ENCODE data around the gene TANC1. TPM values are rescaled to one million over a fixed set of nuclear protein-coding genes. Genes with fewer than 3 reads are reported as not detected.

Gene TANC1
- total and polyA plus RNA-seq, 7 experiments from 2014 or later, result 0.13 to 0.39 (median 0.22) TPM; not detected in 1

DNA sequence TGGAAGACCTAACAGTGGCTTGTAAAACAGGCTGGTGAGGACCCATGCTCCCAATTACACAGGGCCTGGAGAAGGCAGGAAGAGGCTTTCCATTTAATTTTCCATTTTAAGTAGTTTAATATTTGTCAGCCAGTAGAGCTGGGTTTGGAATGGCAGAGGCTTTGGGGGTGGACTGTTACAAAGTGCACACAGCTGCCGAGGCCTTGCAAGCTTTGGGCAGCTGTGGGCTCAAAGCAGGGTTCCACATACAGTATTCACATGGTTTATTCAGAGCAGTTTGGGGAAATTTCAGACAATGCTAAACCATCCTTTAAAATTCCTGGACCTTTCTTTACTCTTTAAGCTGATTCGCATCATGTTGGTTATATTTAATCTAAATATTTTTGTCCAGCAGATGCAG, 185.5 kb downstream of the TANC1 start:
- CTCF ChIA-PET, result no interaction called here
- no peak overlapping the region for H3K4me3 ChIP-seq (ENCODE audit: low read length)
- intact Hi-C loops (cut with micrococcal nuclease), result loop anchor here in 1 of 2 donors (10.0 kb wide), 1 partner anchor 771 kb away; no protein-coding TSS in a partner anchor
- no peaks in the 10 kb centered on the region for H3K27me3 ChIP-seq (ENCODE audit: control insufficient read depth in 2 of 2, insufficient read depth in 2 of 2, low read length in 2 of 2)
- no peaks in the 10 kb centered on the region for H3K36me3 ChIP-seq (ENCODE audit: control insufficient read depth in 2 of 3, insufficient read depth in 3 of 3, low read length in 3 of 3)
- H3K4me3 Mint-ChIP-seq, result peak overlapping the region in 6 of 10 donors; percentile 0 to 66 (median 52)
- DNase-seq (no peak), ATAC-seq (no peak)
- POLR2A ChIA-PET, result interaction anchor here (0.7 kb wide), 1 partner anchor 655 kb away, joined by 4 read pairs; no protein-coding TSS in a partner anchor
- no peak overlapping the region for H3K27ac ChIP-seq (ENCODE audit: low read depth, low read length)
- H3K9me3 ChIP-seq (ENCODE audit: control insufficient read depth in 2 of 3, low read length in 3 of 3), result no peaks in the 10 kb centered on the region
- peaks cover 15 to 59% (median 30%) of the 10 kb centered on the region in 7 donors for H3K4me1 Mint-ChIP-seq
- peaks cover 0 to 5% (median 0%) of the 10 kb centered on the region in 5 donors for H3K27me3 Mint-ChIP-seq
- no peaks in the 10 kb centered on the region for H3K9me3 Mint-ChIP-seq
- H3K4me1 ChIP-seq (ENCODE audit: control insufficient read depth in 2 of 2, insufficient read depth in 2 of 2, low read length in 2 of 2), result peaks cover 0 to 24% of the 10 kb centered on the region in 2 donors
- H3K27ac Mint-ChIP-seq, result peak overlapping the region in 3 of 9 donors; percentile 1 to 43 (median 7)
- no peaks in the 10 kb centered on the region for H3K36me3 Mint-ChIP-seq

DNA sequence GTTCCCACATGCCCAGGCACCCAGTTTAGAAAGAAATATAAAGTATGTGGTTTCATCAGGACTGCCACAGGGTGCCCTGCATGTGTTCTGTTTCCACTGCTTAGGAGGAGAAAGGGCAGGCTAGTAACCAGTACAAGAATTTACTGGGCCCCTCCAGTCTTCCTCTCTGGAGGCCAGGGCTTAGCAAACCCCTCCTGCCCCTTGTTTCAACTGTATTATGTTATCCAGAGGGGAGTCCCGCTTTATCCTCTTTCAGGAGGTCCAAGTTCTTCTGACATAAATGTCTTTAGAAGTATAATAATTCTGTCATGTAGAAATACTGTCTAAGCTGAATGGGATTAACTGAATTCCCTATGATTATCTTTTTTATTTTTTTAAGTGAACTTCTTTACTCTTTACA, 185.9 kb downstream of the TANC1 start:
- H3K36me3 ChIP-seq (ENCODE audit: control insufficient read depth in 2 of 3, insufficient read depth in 3 of 3, low read length in 3 of 3), result no peaks in the 10 kb centered on the region
- no peaks in the 10 kb centered on the region for H3K9me3 ChIP-seq (ENCODE audit: control insufficient read depth in 2 of 3, low read length in 3 of 3)
- no peak overlapping the region for H3K27ac Mint-ChIP-seq
- peaks cover 0 to 5% (median 0%) of the 10 kb centered on the region in 5 donors for H3K27me3 Mint-ChIP-seq
- H3K4me3 Mint-ChIP-seq, result no peak overlapping the region
- no peak for ATAC-seq
- H3K9me3 Mint-ChIP-seq, result no peaks in the 10 kb centered on the region
- ChIA-PET POLR2A (no interaction called here), CTCF (no interaction called here)
- DNase-seq, result no peak
- H3K4me3 ChIP-seq (ENCODE audit: low read length), result no peak overlapping the region
- intact Hi-C loops (cut with micrococcal nuclease), result loop anchor here in 1 of 2 donors (10.0 kb wide), 1 partner anchor 770 kb away; no protein-coding TSS in a partner anchor
- H3K36me3 Mint-ChIP-seq, result no peaks in the 10 kb centered on the region
- peaks cover 15 to 60% (median 31%) of the 10 kb centered on the region in 7 donors for H3K4me1 Mint-ChIP-seq
- no peaks in the 10 kb centered on the region for H3K27me3 ChIP-seq (ENCODE audit: control insufficient read depth in 2 of 2, insufficient read depth in 2 of 2, low read length in 2 of 2)
- peaks cover 0 to 24% of the 10 kb centered on the region in 2 donors for H3K4me1 ChIP-seq (ENCODE audit: control insufficient read depth in 2 of 2, insufficient read depth in 2 of 2, low read length in 2 of 2)
- no peak overlapping the region for H3K27ac ChIP-seq (ENCODE audit: low read depth, low read length)

DNA sequence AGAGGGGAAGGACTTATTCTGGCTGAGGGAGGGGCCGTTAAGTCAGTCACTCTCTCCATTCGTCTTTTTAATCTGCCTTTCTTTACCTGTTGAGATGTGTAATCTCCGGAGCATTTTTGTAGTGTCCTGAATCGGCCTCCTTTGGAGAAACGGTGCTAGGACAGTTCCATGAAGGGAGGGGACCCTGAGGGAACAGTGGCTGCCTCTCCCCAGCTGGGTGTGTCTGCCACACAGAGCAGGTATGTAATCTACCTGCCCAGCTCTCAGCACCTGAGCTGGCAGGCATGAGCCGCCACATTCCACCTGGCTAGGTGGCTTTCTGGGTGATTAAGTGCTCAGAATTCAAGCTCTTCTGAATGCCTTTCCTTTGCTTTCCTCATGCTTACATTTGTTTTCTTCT, 186.9 kb downstream of the TANC1 start:
- no peak overlapping the region for H3K4me3 Mint-ChIP-seq
- ChIA-PET CTCF (no interaction called here), POLR2A (interaction anchor here (0.6 to 0.8 kb wide), 2 partner anchors 9 to 11 kb away, joined by 3 to 4 read pairs; no protein-coding TSS in a partner anchor)
- no peak for ATAC-seq
- no peaks in the 10 kb centered on the region for H3K36me3 ChIP-seq (ENCODE audit: control insufficient read depth in 2 of 3, insufficient read depth in 3 of 3, low read length in 3 of 3)
- no peak overlapping the region for H3K27ac Mint-ChIP-seq
- no peaks in the 10 kb centered on the region for H3K27me3 ChIP-seq (ENCODE audit: control insufficient read depth in 2 of 2, insufficient read depth in 2 of 2, low read length in 2 of 2)
- H3K9me3 ChIP-seq (ENCODE audit: control insufficient read depth in 2 of 3, low read length in 3 of 3), result no peaks in the 10 kb centered on the region
- intact Hi-C loops (cut with micrococcal nuclease), result loop anchor here in 1 of 2 donors (10.0 kb wide), 1 partner anchor 769 kb away; no protein-coding TSS in a partner anchor
- DNase-seq, result no peak
- H3K4me1 Mint-ChIP-seq, result peaks cover 15 to 64% (median 34%) of the 10 kb centered on the region in 7 donors
- peaks cover 0 to 16% of the 10 kb centered on the region in 2 donors for H3K4me1 ChIP-seq (ENCODE audit: control insufficient read depth in 2 of 2, insufficient read depth in 2 of 2, low read length in 2 of 2)
- no peak overlapping the region for H3K27ac ChIP-seq (ENCODE audit: low read depth, low read length)
- no peak overlapping the region for H3K4me3 ChIP-seq (ENCODE audit: low read length)
- no peaks in the 10 kb centered on the region for H3K9me3 Mint-ChIP-seq
- peaks cover 0 to 7% (median 0%) of the 10 kb centered on the region in 5 donors for H3K27me3 Mint-ChIP-seq
- H3K36me3 Mint-ChIP-seq, result no peaks in the 10 kb centered on the region

DNA sequence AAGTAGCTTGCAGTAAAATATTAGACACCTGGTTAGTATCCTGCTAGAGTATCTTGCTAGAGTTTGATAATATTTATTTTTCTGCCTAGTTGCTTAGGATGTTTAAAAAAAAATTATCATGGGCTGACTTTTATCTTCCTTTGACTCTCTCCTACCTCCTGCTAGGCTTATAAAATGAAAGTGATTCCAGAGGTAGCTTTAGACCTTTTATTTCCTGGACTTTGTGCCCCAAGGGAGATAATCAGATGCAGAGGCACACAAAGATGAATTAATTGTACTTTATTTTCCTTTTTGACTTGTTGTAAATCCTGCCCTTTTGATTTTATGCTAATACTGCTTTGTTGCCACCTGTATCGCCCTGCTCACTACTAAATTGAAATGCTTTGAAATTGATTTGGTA, 187.4 kb downstream of the TANC1 start:
- no peaks in the 10 kb centered on the region for H3K36me3 ChIP-seq (ENCODE audit: control insufficient read depth in 2 of 3, insufficient read depth in 3 of 3, low read length in 3 of 3)
- Mint-ChIP-seq H3K9me3 (no peaks in the 10 kb centered on the region), H3K27me3 (peaks cover 0 to 7% (median 0%) of the 10 kb centered on the region in 5 donors), H3K27ac (no peak overlapping the region), H3K4me1 (peaks cover 16 to 69% (median 37%) of the 10 kb centered on the region in 7 donors), H3K36me3 (no peaks in the 10 kb centered on the region), H3K4me3 (peak overlapping the region in 1 of 10 donors; percentile 26)
- no peak overlapping the region for H3K27ac ChIP-seq (ENCODE audit: low read depth, low read length)
- intact Hi-C loops (cut with micrococcal nuclease), result loop anchor here in 1 of 2 donors (10.0 kb wide), 1 partner anchor 769 kb away; no protein-coding TSS in a partner anchor
- POLR2A ChIA-PET, result interaction anchor here (0.6 to 0.8 kb wide), 2 partner anchors 8 to 10 kb away, joined by 3 to 4 read pairs; no protein-coding TSS in a partner anchor
- H3K4me3 ChIP-seq (ENCODE audit: low read length), result no peak overlapping the region
- no peaks in the 10 kb centered on the region for H3K27me3 ChIP-seq (ENCODE audit: control insufficient read depth in 2 of 2, insufficient read depth in 2 of 2, low read length in 2 of 2)
- DNase-seq (no peak), ATAC-seq (no peak)
- H3K4me1 ChIP-seq (ENCODE audit: control insufficient read depth in 2 of 2, insufficient read depth in 2 of 2, low read length in 2 of 2), result peaks cover 0 to 11% of the 10 kb centered on the region in 2 donors
- CTCF ChIA-PET, result no interaction called here
- no peaks in the 10 kb centered on the region for H3K9me3 ChIP-seq (ENCODE audit: control insufficient read depth in 2 of 3, low read length in 3 of 3)

DNA sequence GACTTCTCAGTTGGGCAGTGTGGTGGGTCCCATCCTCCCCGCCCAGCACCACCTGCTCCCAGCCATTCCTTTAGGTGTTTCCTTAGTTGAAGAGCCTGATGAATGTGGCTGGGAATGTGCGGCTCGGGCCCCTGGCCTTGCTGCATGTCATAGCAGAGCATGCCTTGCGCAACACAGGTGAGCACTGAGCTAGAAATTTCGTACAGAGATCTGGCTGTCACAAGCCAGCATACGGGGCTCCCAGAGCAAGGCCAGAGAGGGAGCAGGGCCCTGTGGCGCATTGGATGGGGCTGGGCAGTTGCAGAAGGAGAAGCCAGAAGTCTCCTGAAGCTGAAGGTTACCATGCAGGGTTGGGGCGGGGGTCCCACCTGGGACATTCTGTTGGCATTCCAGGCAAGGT, 188.4 kb downstream of the TANC1 start:
- peaks cover 20 to 78% (median 48%) of the 10 kb centered on the region in 7 donors for H3K4me1 Mint-ChIP-seq
- ATAC-seq, result no peak
- peaks cover 0 to 10% of the 10 kb centered on the region in 2 donors for H3K4me1 ChIP-seq (ENCODE audit: control insufficient read depth in 2 of 2, insufficient read depth in 2 of 2, low read length in 2 of 2)

DNA sequence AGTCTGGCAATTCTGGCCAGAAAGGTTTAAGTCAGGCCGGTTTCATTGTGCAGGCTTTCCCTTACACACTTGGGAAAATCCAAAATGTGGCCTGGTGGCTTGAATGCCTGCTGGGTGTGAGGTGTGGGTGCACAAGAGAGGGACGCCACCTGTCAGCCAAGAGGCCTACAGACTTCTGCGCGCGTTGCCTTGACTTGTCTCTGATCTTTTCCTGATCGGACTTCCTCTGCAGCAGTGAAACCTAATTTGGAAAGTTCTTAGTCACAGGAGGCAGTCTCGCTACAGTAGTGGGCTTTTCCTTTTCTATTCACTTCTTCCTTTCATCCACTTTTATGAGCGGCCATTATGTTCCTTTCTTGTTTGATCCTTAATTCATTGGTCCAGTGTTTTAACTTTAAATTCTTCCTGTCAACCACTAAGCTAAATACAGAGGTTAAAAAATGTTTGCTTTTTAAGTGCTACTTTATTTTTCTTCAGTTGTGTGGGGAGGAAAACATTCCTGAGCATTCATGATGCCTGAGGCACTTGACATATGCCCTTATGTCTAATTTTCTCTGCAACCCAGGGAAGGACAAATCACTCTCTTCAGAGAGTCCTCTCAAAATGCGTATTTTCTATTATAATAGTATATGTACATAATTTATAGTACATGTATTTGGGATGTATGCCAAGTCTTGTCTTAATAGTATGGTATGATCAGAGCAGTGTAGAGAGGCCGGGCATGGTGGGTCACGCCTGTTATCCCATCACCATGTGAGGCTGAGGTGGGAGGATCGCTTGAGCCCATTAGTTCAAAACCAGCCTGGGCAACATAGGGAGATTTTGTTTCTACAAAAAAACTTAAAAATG, 189.1 kb downstream of the TANC1 start:
- peaks cover 20 to 74% (median 49%) of the 10 kb centered on the region in 7 donors for H3K4me1 Mint-ChIP-seq
- CTCF ChIA-PET, result no interaction called here
- peak in 2 of 9 donors; percentile 11 to 12 for DNase-seq

More for the DNA sequence above, 188.4 kb downstream of the TANC1 start:
- Mint-ChIP-seq H3K36me3 (no peaks in the 10 kb centered on the region), H3K4me3 (no peak overlapping the region), H3K27ac (no peak overlapping the region), H3K27me3 (peaks cover 0 to 7% (median 0%) of the 10 kb centered on the region in 5 donors), H3K9me3 (no peaks in the 10 kb centered on the region)
- no peaks in the 10 kb centered on the region for H3K9me3 ChIP-seq (ENCODE audit: control insufficient read depth in 2 of 3, low read length in 3 of 3)
- ChIA-PET CTCF (no interaction called here), POLR2A (no interaction called here)
- H3K27me3 ChIP-seq (ENCODE audit: control insufficient read depth in 2 of 2, insufficient read depth in 2 of 2, low read length in 2 of 2), result no peaks in the 10 kb centered on the region
- no peak overlapping the region for H3K27ac ChIP-seq (ENCODE audit: low read depth, low read length)
- H3K36me3 ChIP-seq (ENCODE audit: control insufficient read depth in 2 of 3, insufficient read depth in 3 of 3, low read length in 3 of 3), result no peaks in the 10 kb centered on the region
- intact Hi-C loops (cut with micrococcal nuclease), result loop anchor here in 1 of 2 donors (10.0 kb wide), 1 partner anchor 768 kb away; no protein-coding TSS in a partner anchor
- H3K4me3 ChIP-seq (ENCODE audit: low read length), result no peak overlapping the region
- DNase-seq, result no peak

More for the DNA sequence above, 189.1 kb downstream of the TANC1 start:
- H3K27me3 ChIP-seq (ENCODE audit: control insufficient read depth in 2 of 2, insufficient read depth in 2 of 2, low read length in 2 of 2), result no peaks in the 10 kb centered on the region
- H3K27me3 Mint-ChIP-seq, result peaks cover 0 to 5% (median 0%) of the 10 kb centered on the region in 5 donors
- POLR2A ChIA-PET, result no interaction called here
- H3K27ac Mint-ChIP-seq, result peak overlapping the region in 3 of 9 donors; percentile 3 to 60 (median 41)
- no peaks in the 10 kb centered on the region for H3K36me3 Mint-ChIP-seq
- H3K9me3 Mint-ChIP-seq, result no peaks in the 10 kb centered on the region
- H3K27ac ChIP-seq (ENCODE audit: low read depth, low read length), result no peak overlapping the region
- no peak overlapping the region for H3K4me3 ChIP-seq (ENCODE audit: low read length)
- ATAC-seq, result peak; percentile 26
- intact Hi-C loops (cut with micrococcal nuclease), result loop anchor here in 1 of 2 donors (10.0 kb wide), 1 partner anchor 767 kb away; no protein-coding TSS in a partner anchor
- no peaks in the 10 kb centered on the region for H3K36me3 ChIP-seq (ENCODE audit: control insufficient read depth in 2 of 3, insufficient read depth in 3 of 3, low read length in 3 of 3)
- peak overlapping the region in 4 of 10 donors; percentile 14 to 22 (median 18) for H3K4me3 Mint-ChIP-seq
- peaks cover 0 to 10% of the 10 kb centered on the region in 2 donors for H3K4me1 ChIP-seq (ENCODE audit: control insufficient read depth in 2 of 2, insufficient read depth in 2 of 2, low read length in 2 of 2)
- no peaks in the 10 kb centered on the region for H3K9me3 ChIP-seq (ENCODE audit: control insufficient read depth in 2 of 3, low read length in 3 of 3)

Data from naive thymus-derived CD4-positive, alpha-beta T cell (primary cell).